Gastrocnemius medialis (tissue), 4 donors: ENCODE results near the gene MAGI1.

Experiments
- POLR2A ChIP-seq, 2 donors: fragments of 450-650 bp; IDR thresholded peaks; one replicate each; pipeline ENCODE4 v1.6.1; 2017; ENCODE audit warnings: antibody characterized with exemption in 2 of 2, mild to moderate bottlenecking in 2 of 2, moderate library complexity in 2 of 2
- TF ChIP-seq, protein P1 (sequence below), 5 experiments: fragments of 450-650 bp in 3 of 5; fragments of 200-600 bp in 2 of 5; sonication (generic) in 2 of 5; IDR thresholded peaks in 4 of 5; conservative IDR thresholded peaks in 1 of 5; 1 replicate in 4 of 5; 2 replicates in 1 of 5; pipeline ENCODE4 v1.5.1; 2016 to 2019; ENCODE audit warnings: antibody characterized with exemption in 5 of 5, mild to moderate bottlenecking in 3 of 5, moderate library complexity in 3 of 5

DNA sequence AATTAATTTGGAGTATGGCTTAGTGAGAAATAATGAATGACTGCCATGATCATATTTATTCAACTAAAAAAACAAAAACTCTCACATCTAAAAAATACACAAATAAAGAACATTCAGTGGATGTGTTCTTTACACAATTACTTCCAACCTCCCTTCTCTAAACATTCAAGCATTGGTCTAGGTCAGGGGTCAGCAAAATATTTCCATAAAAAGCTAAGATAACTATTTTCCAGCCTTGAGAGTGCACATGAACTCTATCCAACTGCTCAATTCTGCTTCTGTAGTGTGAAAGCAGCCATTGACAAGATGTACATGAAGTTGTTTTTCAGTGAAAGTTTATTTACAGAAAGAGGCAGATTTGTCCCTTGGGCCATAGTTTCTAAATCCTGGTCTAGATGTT lies 406.3 kb downstream of the MAGI1 start:
- TF ChIP-seq POLR2A (IDR thresholded peaks at IDR 0.05): no peak
- TF ChIP-seq, protein P1, sequence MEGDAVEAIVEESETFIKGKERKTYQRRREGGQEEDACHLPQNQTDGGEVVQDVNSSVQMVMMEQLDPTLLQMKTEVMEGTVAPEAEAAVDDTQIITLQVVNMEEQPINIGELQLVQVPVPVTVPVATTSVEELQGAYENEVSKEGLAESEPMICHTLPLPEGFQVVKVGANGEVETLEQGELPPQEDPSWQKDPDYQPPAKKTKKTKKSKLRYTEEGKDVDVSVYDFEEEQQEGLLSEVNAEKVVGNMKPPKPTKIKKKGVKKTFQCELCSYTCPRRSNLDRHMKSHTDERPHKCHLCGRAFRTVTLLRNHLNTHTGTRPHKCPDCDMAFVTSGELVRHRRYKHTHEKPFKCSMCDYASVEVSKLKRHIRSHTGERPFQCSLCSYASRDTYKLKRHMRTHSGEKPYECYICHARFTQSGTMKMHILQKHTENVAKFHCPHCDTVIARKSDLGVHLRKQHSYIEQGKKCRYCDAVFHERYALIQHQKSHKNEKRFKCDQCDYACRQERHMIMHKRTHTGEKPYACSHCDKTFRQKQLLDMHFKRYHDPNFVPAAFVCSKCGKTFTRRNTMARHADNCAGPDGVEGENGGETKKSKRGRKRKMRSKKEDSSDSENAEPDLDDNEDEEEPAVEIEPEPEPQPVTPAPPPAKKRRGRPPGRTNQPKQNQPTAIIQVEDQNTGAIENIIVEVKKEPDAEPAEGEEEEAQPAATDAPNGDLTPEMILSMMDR (IDR thresholded peaks at IDR 0.05 in 4 of 5, conservative IDR thresholded peaks at IDR 0.05 in 1 of 5): no peak
